Calu3 (cell line): Measurements from ENCODE around the gene EVA1B. TPM values are rescaled to one million over a fixed set of nuclear protein-coding genes. Genes with fewer than 3 reads are reported as not detected.

ENCODE experiments used
- Bru-seq: library from RNA; stranded (reverse); fragments of 400-500 nt; gene quantifications from one replicate; lab custom pipeline; 2021; lab: Mats Ljungman, UMichigan
- BruChase-seq, 2 experiments: library from RNA; stranded (reverse); fragments of 400-500 nt; gene quantifications; one replicate each; lab custom pipeline; 2021; lab: Mats Ljungman, UMichigan
- BruUV-seq: library from RNA; stranded (reverse); fragments of 400-500 nt; replicated peaks from 2 replicates; lab custom pipeline; 2021; lab: Mats Ljungman, UMichigan
- CTCF ChIA-PET: fragments of 300-600 bp; sonication (Branson Sonifier 250); formaldehyde crosslinking; loops from one replicate; lab custom pipeline; 2022; ENCODE audit warnings: antibody characterized with exemption; lab: Charles Lee
- DNase-seq: peaks from one replicate; pipeline ENCODE4 v3.0.0; 2022
- H3K27ac Mint-ChIP-seq: one replicate; pipeline ENCODE4 v1.8.0; 2022; ENCODE audit warnings: mixed read lengths; ENCODE audit not compliant: unreplicated experiment
- H3K27me3 Mint-ChIP-seq: one replicate; pipeline ENCODE4 v1.8.0; 2022; ENCODE audit warnings: mixed read lengths; ENCODE audit not compliant: unreplicated experiment
- H3K36me3 Mint-ChIP-seq: one replicate; pipeline ENCODE4 v1.8.0; 2022; ENCODE audit warnings: mild to moderate bottlenecking, moderate library complexity, mixed read lengths; ENCODE audit not compliant: insufficient read depth, unreplicated experiment
- H3K4me1 Mint-ChIP-seq: one replicate; pipeline ENCODE4 v1.8.0; 2022; ENCODE audit warnings: mild to moderate bottlenecking, low read depth, mixed read lengths; ENCODE audit not compliant: unreplicated experiment
- H3K4me3 Mint-ChIP-seq: one replicate; pipeline ENCODE4 v1.8.0; 2022; ENCODE audit warnings: mild to moderate bottlenecking, low read depth, moderate library complexity, mixed read lengths; ENCODE audit not compliant: unreplicated experiment
- H3K9me3 Mint-ChIP-seq: one replicate; pipeline ENCODE4 v1.8.0; 2022; ENCODE audit warnings: low read depth, mixed read lengths; ENCODE audit not compliant: unreplicated experiment
- CTCF ChIP-seq: fragments of 200-600 bp; IDR thresholded peaks from one replicate; pipeline ENCODE4 v1.8.0; 2022; ENCODE audit warnings: antibody characterized with exemption; ENCODE audit not compliant: unreplicated experiment
- intact Hi-C: fragments of 100-400 bp; cut with micrococcal nuclease; formaldehyde crosslinking; loops from one replicate; pipeline ENCODE4 v1.10.0; 2022; ENCODE audit not compliant: unreplicated experiment
- long read RNA-seq: library from polyadenylated mRNA; stranded (forward); transcript quantifications from one replicate; pipeline ENCODE4 v2.0.0, GENCODE V29; 2022
- total RNA-seq: library from RNA; stranded (reverse); gene quantifications from 2 replicates; pipeline ENCODE4 v1.2.3, GENCODE V29; 2022

EVA1B gene, protein sequence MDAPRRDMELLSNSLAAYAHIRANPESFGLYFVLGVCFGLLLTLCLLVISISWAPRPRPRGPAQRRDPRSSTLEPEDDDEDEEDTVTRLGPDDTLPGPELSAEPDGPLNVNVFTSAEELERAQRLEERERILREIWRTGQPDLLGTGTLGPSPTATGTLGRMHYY
- total RNA-seq (10.1 and 11.2 TPM in 2 replicates), Bru-seq, nascent RNA (percentile 16 among the genes with signal in this experiment), BruChase-seq, experiment 1, labeled RNA remaining after a 6-hour chase (percentile 39 among the genes with signal in this experiment), BruChase-seq, experiment 2, labeled RNA remaining after a 2-hour chase (percentile 36 among the genes with signal in this experiment)
- long read RNA-seq, transcript EVA1B-202 (3 exons, 699 nt) = major isoform, 16 of 17 reads
- long read RNA-seq, partial matches to known transcripts = 0 of 17 reads
- long read RNA-seq, other reads (novel, unspliced or antisense) = 1 of 17 reads

DNA sequence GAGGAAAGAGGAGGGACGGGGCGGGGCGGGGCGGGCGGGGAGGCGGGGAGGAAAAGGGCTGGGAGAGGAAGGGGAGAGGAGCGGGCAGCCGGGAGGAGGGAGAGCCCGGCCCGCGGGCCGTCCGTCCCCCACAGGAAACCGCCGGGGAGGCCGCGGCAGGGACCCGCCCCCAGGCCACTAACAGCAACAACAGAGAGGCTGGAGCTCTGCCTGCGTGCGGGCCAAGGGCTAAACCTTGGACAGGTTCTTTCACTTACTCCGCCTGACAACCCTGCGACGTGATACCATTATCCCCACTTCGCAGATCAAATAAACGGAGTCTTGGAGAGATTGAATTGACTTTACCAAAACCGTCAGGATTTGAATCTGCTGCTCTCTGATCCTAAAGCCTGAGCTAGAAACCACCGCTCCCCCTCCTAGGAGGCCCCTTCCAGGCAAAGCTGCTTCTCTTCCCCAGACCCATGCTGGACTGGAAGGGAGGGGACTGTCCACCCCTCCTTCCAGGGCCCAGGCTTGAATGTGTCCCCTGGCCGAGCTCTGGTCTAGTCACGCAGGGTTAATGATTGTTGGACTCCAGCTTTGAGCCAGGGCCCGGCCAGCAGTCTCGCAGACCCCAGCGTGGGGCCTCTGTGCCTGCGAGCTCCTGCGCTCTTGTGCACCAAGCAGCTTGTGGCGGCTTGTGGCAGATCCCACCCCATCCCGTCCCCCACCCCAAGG lies at the start of gene EVA1B:
TSS of gene EVA1B (minus strand) at position 10 of the 717 bp plus-strand sequence. CDS start 608 bp downstream, outside the sequence.
- H3K9me3 Mint-ChIP-seq = no peaks in the 10 kb centered on the region

DNA sequence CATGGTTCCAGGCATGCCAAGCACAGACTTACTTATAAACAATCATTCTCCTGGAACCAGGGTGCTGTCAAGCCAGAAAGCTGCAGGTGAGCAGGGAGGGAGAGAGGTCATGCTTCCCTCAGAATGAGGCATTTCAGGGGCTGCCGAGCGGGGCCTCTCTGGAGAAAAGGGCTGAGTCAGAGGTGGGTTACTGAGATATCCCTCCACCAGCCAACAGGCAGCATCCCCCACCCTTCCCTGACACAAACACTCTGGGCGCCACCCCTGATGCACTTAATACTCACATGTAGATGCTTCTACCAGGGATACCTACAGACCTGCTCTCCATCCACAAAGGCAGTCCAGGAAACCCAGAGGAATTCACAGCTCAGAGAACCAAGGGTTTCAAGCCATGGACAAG lies 49.2 kb upstream of the EVA1B start:
- CTCF ChIA-PET = interaction anchor here (0.6 kb wide), 1 partner anchor 25 kb away, joined by 3 read pairs; no protein-coding TSS in a partner anchor
- no peaks in the 10 kb centered on the region for H3K27me3 Mint-ChIP-seq
- H3K4me3 Mint-ChIP-seq = no peak overlapping the region
- intact Hi-C loops = no loop called here
- H3K27ac Mint-ChIP-seq = no peak overlapping the region
- no peak for DNase-seq
- H3K9me3 Mint-ChIP-seq = no peaks in the 10 kb centered on the region
- no TSS peak for BruUV-seq
- H3K4me1 Mint-ChIP-seq = peaks cover 36% of the 10 kb centered on the region
- H3K36me3 Mint-ChIP-seq = peaks cover 52% of the 10 kb centered on the region
- no peak for TF ChIP-seq CTCF

More for the DNA sequence above, at the start of gene EVA1B:
- peak within 1 kb of the TSS; percentile 68 for H3K27ac Mint-ChIP-seq
- H3K27me3 Mint-ChIP-seq = no peaks in the 10 kb centered on the region
- H3K4me3 Mint-ChIP-seq = peak within 1 kb of the TSS; percentile 76
- TF ChIP-seq CTCF = no peak
- CTCF ChIA-PET = interaction anchor here (0.8 to 1.6 kb wide), 4 partner anchors 19 to 63 kb away, joined by 3 to 12 read pairs (median 7); no protein-coding TSS in a partner anchor
- peak; percentile 73 for DNase-seq
- intact Hi-C loops = no loop called here
- no TSS peak for BruUV-seq
- H3K36me3 Mint-ChIP-seq = peaks cover 51% of the 10 kb centered on the region
- peaks cover 14% of the 10 kb centered on the region for H3K4me1 Mint-ChIP-seq

- peak; percentile 87 for TF ChIP-seq CTCF
- peaks cover 28% of the 10 kb centered on the region for H3K4me1 Mint-ChIP-seq
- CTCF ChIA-PET = interaction anchor here (0.5 to 3.1 kb wide), 10 partner anchors 13 to 235 kb away, joined by 3 to 29 read pairs (median 4); partner anchors contain the start of genes EVA1B and SH3D21
- BruUV-seq = no TSS peak
- no peaks in the 10 kb centered on the region for H3K9me3 Mint-ChIP-seq
- H3K27me3 Mint-ChIP-seq = no peaks in the 10 kb centered on the region
- DNase-seq = peak; percentile 87
- no peak overlapping the region for H3K4me3 Mint-ChIP-seq
- H3K27ac Mint-ChIP-seq = peak overlapping the region; percentile 50
- peaks cover 56% of the 10 kb centered on the region for H3K36me3 Mint-ChIP-seq
- intact Hi-C loops = loop anchor here (2.0 kb wide), 2 partner anchors 18 to 26 kb away; no protein-coding TSS in a partner anchor
Observed at GRCh38 chr1:36369061-36369861, 45.8 kb upstream of the EVA1B start.
